Brain microvascular endothelial cell (primary cell): Measurements from ENCODE around the gene BTBD17.
A peak's percentile ranks its signal among the peaks of the same experiment; 100 is the strongest.

Experiments used
- DNase-seq: peaks from one replicate; pipeline ENCODE4 v3.0.0-alpha.2; 2020
- H3K27ac ChIP-seq: fragments of 250-450 bp; sonication (Bioruptor Pico); 2 replicates; pipeline ENCODE4 v1.5.1; 2020; ENCODE audit warnings: mild to moderate bottlenecking, moderate library complexity
- H3K27me3 ChIP-seq: fragments of 250-450 bp; sonication (Bioruptor Pico); replicated peaks from 2 replicates; pipeline ENCODE4 v1.5.1; 2020; ENCODE audit warnings: mild to moderate bottlenecking
- H3K36me3 ChIP-seq: fragments of 250-450 bp; sonication (Bioruptor Pico); replicated peaks from 2 replicates; pipeline ENCODE4 v1.5.1; 2020; ENCODE audit warnings: mild to moderate bottlenecking
- H3K4me3 ChIP-seq: 2 replicates; pipeline ENCODE4 v1.5.1; 2011; ENCODE audit warnings: low read depth, mild to moderate bottlenecking, control low read depth, low read length, moderate library complexity
- in situ Hi-C: cut with HindIII; loops from 2 replicates; pipeline ENCODE4 v1.10.0; 2017; ENCODE audit warnings: low sequenced_read_pairs, low pct_ligation_motif_present
- TF ChIP-seq, protein P1 (sequence below): IDR thresholded peaks from 2 replicates; pipeline ENCODE4 v1.5.1; 2011; ENCODE audit warnings: low read depth, mild to moderate bottlenecking, moderate library complexity, low read length, control low read depth, inconsistent platforms; ENCODE audit errors: missing control alignments

The BTBD17 gene

DNA sequence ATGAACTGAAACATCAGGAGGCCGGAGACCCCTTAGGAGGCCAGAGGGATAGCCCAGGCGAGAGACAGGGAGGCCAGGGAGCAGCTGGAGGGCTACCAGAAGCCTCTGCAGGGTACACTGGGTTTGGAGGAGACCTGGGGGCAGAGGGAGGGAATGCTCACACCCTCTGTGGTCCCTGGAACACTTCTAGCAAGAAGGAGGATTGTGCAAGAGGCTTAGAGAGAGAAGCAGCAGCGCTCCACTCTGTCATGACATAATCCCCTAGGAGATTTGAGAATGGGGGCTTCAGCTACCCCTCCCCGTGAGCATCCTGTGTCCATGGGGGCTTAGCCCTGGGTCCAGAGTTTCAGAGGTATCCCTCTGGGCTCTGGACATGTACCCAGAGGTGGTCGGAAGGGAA lies 21.5 kb upstream of the BTBD17 start:
- Histone ChIP-seq H3K27me3 (no peaks in the 10 kb centered on the region), H3K27ac (no peak overlapping the region), H3K4me3 (no peak overlapping the region), H3K36me3 (no peaks in the 10 kb centered on the region)
- TF ChIP-seq, protein P1, sequence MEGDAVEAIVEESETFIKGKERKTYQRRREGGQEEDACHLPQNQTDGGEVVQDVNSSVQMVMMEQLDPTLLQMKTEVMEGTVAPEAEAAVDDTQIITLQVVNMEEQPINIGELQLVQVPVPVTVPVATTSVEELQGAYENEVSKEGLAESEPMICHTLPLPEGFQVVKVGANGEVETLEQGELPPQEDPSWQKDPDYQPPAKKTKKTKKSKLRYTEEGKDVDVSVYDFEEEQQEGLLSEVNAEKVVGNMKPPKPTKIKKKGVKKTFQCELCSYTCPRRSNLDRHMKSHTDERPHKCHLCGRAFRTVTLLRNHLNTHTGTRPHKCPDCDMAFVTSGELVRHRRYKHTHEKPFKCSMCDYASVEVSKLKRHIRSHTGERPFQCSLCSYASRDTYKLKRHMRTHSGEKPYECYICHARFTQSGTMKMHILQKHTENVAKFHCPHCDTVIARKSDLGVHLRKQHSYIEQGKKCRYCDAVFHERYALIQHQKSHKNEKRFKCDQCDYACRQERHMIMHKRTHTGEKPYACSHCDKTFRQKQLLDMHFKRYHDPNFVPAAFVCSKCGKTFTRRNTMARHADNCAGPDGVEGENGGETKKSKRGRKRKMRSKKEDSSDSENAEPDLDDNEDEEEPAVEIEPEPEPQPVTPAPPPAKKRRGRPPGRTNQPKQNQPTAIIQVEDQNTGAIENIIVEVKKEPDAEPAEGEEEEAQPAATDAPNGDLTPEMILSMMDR: no peak
- no peak for DNase-seq
- in situ Hi-C loops: no loop called here

DNA sequence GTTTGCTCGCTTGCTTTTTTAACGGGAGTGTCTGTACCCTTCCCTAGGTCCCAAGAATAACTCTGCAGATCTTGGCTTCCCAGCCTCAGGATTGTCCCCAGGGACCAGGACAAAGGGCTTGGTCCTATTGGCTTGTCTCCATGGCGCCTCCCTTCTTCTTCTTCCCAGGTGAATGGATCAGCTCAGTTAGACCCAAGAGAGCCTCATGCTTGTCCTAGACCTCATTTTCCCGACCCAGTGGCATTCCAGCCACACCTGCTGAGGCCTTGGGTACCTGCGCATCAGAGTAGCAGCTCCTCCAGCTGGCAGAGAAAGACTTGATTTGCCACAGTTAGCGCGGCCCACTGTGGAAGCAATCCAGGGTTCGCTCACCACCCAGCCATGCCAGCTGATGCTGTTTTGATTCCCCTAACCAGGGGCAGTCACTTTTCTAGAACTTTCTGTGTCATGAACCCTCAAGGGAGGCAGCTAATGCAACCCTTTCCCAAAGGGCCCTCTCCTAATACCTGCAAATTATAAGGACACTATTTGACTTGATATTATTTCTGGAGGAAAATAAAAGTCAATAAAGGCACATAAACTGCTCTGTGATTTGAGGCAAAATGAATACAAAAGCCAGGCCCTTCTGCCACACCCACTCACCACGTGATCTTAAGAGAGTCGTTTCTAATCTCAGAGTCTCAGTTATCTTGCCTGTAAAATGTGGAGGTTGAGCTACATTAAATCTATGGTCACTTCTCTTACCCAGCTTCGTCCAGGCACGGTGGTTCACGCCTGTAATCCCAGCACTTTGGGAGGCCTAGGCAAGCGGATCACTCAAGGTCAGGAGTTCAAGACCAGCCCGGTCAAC lies 19.5 kb upstream of the BTBD17 start:
- Histone ChIP-seq H3K36me3 (no peaks in the 10 kb centered on the region), H3K27ac (no peak overlapping the region), H3K4me3 (no peak overlapping the region), H3K27me3 (no peaks in the 10 kb centered on the region)
- TF ChIP-seq, protein P1: no peak
- DNase-seq: no peak
- in situ Hi-C loops: no loop called here

DNA sequence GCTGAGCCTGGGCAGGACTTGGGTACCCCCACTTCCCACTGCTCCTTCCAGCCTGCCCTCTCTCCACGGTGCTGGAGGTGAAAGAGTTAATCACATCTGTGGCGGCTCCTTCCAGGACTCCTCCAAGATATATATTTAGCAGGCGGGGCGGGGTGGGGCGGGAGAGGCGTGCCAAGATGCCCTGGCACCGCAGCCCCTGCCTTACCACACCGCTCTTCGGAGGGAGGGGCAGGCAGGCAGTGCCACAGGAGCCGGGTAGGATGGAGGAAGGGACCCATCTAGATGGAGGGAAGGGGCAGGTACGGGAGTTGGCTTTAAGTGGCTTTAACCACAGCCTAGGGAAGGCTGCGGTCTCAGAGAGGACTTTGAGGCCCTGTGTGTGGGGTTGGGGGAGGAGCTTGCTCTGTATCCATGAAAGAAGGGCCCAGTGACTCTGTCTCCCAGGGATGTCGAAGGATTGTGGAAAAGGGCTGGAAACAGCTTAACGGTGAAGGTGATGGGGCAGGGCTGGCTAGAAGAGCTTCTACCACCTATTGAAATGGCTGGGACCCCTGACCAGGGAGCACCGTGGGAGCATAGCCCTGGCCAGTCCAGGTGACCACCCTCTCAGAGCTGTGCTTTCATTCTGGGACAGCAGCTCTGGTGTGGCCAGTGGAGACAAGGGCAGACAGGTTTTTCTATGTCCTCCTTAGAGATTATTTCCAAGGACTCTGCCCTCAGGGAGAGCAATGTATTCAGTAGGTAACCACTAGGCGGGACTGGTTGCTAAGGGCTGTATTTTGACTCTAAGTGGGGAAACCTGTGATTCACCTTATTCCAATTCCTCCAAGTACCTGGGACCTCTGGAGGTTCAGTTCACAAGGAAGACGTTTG lies 18.7 kb upstream of the BTBD17 start:
- DNase-seq: no peak
- Histone ChIP-seq H3K27ac (no peak overlapping the region), H3K36me3 (no peaks in the 10 kb centered on the region), H3K27me3 (no peaks in the 10 kb centered on the region), H3K4me3 (no peak overlapping the region)
- in situ Hi-C loops: no loop called here
- TF ChIP-seq, protein P1: no peak

DNA sequence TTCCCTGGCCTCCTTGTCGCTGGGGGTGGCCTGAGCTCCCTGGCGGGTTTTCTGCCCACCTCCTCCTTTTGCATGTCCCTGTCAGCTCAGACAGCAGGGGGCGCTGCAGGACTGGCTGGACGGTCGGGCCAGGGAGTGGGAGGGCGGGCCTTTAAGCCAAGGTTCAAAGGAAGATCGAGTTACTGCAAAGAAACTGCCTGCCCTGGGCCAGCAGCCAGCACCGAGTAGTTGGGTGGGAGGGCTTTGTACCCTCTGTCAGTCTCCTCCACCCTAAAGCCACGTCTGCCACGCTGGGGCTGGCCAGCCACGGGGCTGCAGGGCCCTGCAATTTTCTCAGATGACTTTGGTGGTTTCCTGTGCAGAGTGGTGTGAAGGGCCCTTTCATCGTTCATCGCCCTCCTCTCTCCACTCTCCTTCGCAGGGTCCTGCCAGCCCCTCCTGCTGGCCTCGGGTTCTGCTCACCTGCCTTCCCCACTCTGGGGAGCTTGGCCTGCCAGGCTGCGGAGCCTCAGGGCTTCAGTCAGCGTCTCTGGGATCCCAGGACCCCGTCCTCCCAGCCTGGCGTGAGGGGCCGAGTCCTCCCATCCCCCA lies 17.9 kb upstream of the BTBD17 start:
- no peaks in the 10 kb centered on the region for H3K27me3 ChIP-seq
- DNase-seq: peak; percentile 71
- TF ChIP-seq, protein P1: peak; percentile 86
- H3K4me3 ChIP-seq: no peak overlapping the region
- in situ Hi-C loops: no loop called here
- H3K27ac ChIP-seq: no peak overlapping the region
- H3K36me3 ChIP-seq: no peaks in the 10 kb centered on the region

DNA sequence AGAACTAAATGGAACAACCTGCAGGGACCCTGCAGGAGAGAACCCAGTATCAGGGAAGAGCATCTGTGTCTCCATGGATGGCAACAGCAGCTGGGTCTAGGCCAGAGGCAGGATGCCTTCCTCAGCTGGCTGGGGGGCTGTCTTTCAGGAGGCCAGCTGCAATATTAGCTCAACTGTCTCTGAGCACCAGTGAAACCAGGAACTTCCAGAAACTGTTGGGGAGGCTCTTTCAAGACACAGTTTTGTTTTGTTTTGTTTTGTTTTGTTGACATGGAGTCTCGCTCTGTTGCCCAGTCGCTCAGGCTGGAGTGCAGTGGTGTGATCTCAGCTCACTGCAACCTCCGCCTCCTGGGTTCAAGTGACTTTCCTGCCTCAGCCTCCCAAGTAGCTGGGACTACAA lies 13.2 kb upstream of the BTBD17 start:
- Histone ChIP-seq H3K27me3 (no peaks in the 10 kb centered on the region), H3K27ac (no peak overlapping the region), H3K4me3 (no peak overlapping the region), H3K36me3 (no peaks in the 10 kb centered on the region)
- TF ChIP-seq, protein P1: no peak
- in situ Hi-C loops: no loop called here
- DNase-seq: no peak
